Measurements from ENCODE around the gene BAIAP2L2. TPM values are rescaled to one million over a fixed set of nuclear protein-coding genes. Genes with fewer than 3 reads are reported as not detected.

BAIAP2L2 gene
- total and polyA plus RNA-seq, 2 donors (not counting 1 experiment from before 2014, with no cell fraction given) = 0.96 to 1.2 TPM

GRCh38 chr22:38078046-38078840 is 32.2 kb downstream of the BAIAP2L2 start:
- Mint-ChIP-seq H3K27me3 (peaks cover 13% of the 10 kb centered on the region), H3K4me1 (peaks cover 5% of the 10 kb centered on the region), H3K27ac (no peak overlapping the region), H3K4me3 (no peak overlapping the region), H3K9me3 (ENCODE audit: insufficient read depth) (no peaks in the 10 kb centered on the region)
- H3K9me3 ChIP-seq (ENCODE audit: control extremely low read depth in 1 of 3, control insufficient read depth in 2 of 3, insufficient read depth in 1 of 3, low read length in 2 of 3) = no peaks in the 10 kb centered on the region
- CTCF ChIA-PET = no interaction called here
- peaks cover 17 to 18% of the 10 kb centered on the region in 2 donors for H3K4me1 ChIP-seq (ENCODE audit: control insufficient read depth in 2 of 2, insufficient read depth in 2 of 2, low read length in 2 of 2)
- H3K27ac ChIP-seq (ENCODE audit: low read length in 2 of 2) = no peak overlapping the region
- H4K20me1 ChIP-seq (ENCODE audit: control insufficient read depth, insufficient read depth, low read length, poor library complexity, severe bottlenecking) = no peaks in the 10 kb centered on the region
- H2AFZ ChIP-seq (ENCODE audit: insufficient read depth, low read depth, low read length, poor library complexity, severe bottlenecking) = no peak overlapping the region
- no peak overlapping the region for H3K9ac ChIP-seq (ENCODE audit: low read length)
- POLR2A ChIA-PET = no interaction called here
- no peaks in the 10 kb centered on the region for H3K79me2 ChIP-seq (ENCODE audit: control insufficient read depth, insufficient read depth, low read length)
- no peak overlapping the region for H3K4me2 ChIP-seq (replicated peaks; ENCODE audit: low read depth, low read length, poor library complexity, severe bottlenecking)
- no peak for ATAC-seq (ENCODE audit: low read depth)
- WGBS (ENCODE audit: insufficient coverage) = 87% methylated on average over 20 of the region's 22 CpGs
- peaks cover 0 to 27% (median 16%) of the 10 kb centered on the region in 4 experiments for H3K27me3 ChIP-seq (replicated peaks in 1 of 4; ENCODE audit: control extremely low read depth in 1 of 4, control insufficient read depth in 3 of 4, insufficient read depth in 4 of 4, low read length in 3 of 4)
- intact Hi-C loops (cut with micrococcal nuclease) = no loop called here
- H3K36me3 ChIP-seq (replicated peaks in 1 of 2; ENCODE audit: control extremely low read depth in 1 of 2, control insufficient read depth in 1 of 2, extremely low read depth in 1 of 2, insufficient read depth in 2 of 2, low read length in 1 of 2) = peaks cover 0 to 12% of the 10 kb centered on the region in 2 experiments
- DNase-seq = no peak
- no peak for TF ChIP-seq EZH2 (IDR thresholded peaks at IDR 0.05; ENCODE audit: borderline replicate concordance, insufficient read depth, low read depth, low read length, poor library complexity, severe bottlenecking)
- TF ChIP-seq, protein P1, sequence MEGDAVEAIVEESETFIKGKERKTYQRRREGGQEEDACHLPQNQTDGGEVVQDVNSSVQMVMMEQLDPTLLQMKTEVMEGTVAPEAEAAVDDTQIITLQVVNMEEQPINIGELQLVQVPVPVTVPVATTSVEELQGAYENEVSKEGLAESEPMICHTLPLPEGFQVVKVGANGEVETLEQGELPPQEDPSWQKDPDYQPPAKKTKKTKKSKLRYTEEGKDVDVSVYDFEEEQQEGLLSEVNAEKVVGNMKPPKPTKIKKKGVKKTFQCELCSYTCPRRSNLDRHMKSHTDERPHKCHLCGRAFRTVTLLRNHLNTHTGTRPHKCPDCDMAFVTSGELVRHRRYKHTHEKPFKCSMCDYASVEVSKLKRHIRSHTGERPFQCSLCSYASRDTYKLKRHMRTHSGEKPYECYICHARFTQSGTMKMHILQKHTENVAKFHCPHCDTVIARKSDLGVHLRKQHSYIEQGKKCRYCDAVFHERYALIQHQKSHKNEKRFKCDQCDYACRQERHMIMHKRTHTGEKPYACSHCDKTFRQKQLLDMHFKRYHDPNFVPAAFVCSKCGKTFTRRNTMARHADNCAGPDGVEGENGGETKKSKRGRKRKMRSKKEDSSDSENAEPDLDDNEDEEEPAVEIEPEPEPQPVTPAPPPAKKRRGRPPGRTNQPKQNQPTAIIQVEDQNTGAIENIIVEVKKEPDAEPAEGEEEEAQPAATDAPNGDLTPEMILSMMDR (IDR thresholded peaks at IDR 0.05) = no peak
- H3K4me3 ChIP-seq (ENCODE audit: control extremely low read depth in 1 of 5, extremely low read depth in 1 of 5, insufficient read depth in 1 of 5, low read depth in 2 of 5, low read length in 4 of 5) = no peak overlapping the region

- CTCF ChIA-PET = no interaction called here
- no peak for TF ChIP-seq EZH2 (IDR thresholded peaks at IDR 0.05; ENCODE audit: borderline replicate concordance, insufficient read depth, low read depth, low read length, poor library complexity, severe bottlenecking)
- TF ChIP-seq, protein P1 (IDR thresholded peaks at IDR 0.05) = no peak
- no peaks in the 10 kb centered on the region for H3K79me2 ChIP-seq (ENCODE audit: control insufficient read depth, insufficient read depth, low read length)
- Mint-ChIP-seq H3K4me3 (no peak overlapping the region), H3K27ac (no peak overlapping the region), H3K9me3 (ENCODE audit: insufficient read depth) (no peaks in the 10 kb centered on the region), H3K27me3 (peaks cover 10% of the 10 kb centered on the region), H3K4me1 (peaks cover 5% of the 10 kb centered on the region)
- ATAC-seq (ENCODE audit: low read depth) (no peak), DNase-seq (no peak)
- H3K4me3 ChIP-seq (ENCODE audit: control extremely low read depth in 1 of 5, extremely low read depth in 1 of 5, insufficient read depth in 1 of 5, low read depth in 2 of 5, low read length in 4 of 5) = no peak overlapping the region
- no peaks in the 10 kb centered on the region for H4K20me1 ChIP-seq (ENCODE audit: control insufficient read depth, insufficient read depth, low read length, poor library complexity, severe bottlenecking)
- no peak overlapping the region for H3K4me2 ChIP-seq (replicated peaks; ENCODE audit: low read depth, low read length, poor library complexity, severe bottlenecking)
- no peak overlapping the region for H3K27ac ChIP-seq (ENCODE audit: low read length in 2 of 2)
- no peak overlapping the region for H3K9ac ChIP-seq (ENCODE audit: low read length)
- peaks cover 12 to 15% of the 10 kb centered on the region in 2 donors for H3K4me1 ChIP-seq (ENCODE audit: control insufficient read depth in 2 of 2, insufficient read depth in 2 of 2, low read length in 2 of 2)
- POLR2A ChIA-PET = no interaction called here
- intact Hi-C loops (cut with micrococcal nuclease) = no loop called here
- no peaks in the 10 kb centered on the region for H3K9me3 ChIP-seq (ENCODE audit: control extremely low read depth in 1 of 3, control insufficient read depth in 2 of 3, insufficient read depth in 1 of 3, low read length in 2 of 3)
- WGBS (ENCODE audit: insufficient coverage) = 92% methylated on average over 14 of the region's 14 CpGs
- no peak overlapping the region for H2AFZ ChIP-seq (ENCODE audit: insufficient read depth, low read depth, low read length, poor library complexity, severe bottlenecking)
- peaks cover 0 to 18% of the 10 kb centered on the region in 2 experiments for H3K36me3 ChIP-seq (replicated peaks in 1 of 2; ENCODE audit: control extremely low read depth in 1 of 2, control insufficient read depth in 1 of 2, extremely low read depth in 1 of 2, insufficient read depth in 2 of 2, low read length in 1 of 2)
- H3K27me3 ChIP-seq (replicated peaks in 1 of 4; ENCODE audit: control extremely low read depth in 1 of 4, control insufficient read depth in 3 of 4, insufficient read depth in 4 of 4, low read length in 3 of 4) = peaks cover 0 to 20% (median 12%) of the 10 kb centered on the region in 4 experiments
Measured at GRCh38 chr22:38077595-38077994, 32.9 kb downstream of the BAIAP2L2 start.

Data from B cell (primary cell).